Esophagus muscularis mucosa (tissue), 4 donors: ENCODE results near the gene GPC1. TPM values are rescaled to one million over a fixed set of nuclear protein-coding genes. Genes with fewer than 3 reads are reported as not detected.

Experiments used
- DNase-seq: peaks from one replicate; pipeline ENCODE4 v3.0.0-alpha.2; 2017; ENCODE audit errors: extremely low spot score
- H3K27ac ChIP-seq, 4 donors: fragments of 200-600 bp; sonication (generic); replicated peaks in 1 of 4; 1 replicate in 3 of 4; 2 replicates in 1 of 4; pipeline ENCODE4 v1.5.1; 2016 to 2019; ENCODE audit warnings: mild to moderate bottlenecking in 1 of 4
- H3K27me3 ChIP-seq, 4 donors: fragments of 200-600 bp; sonication (generic); one replicate each; pipeline versions ENCODE4 v1.5.1 to v1.6.0; 2016 to 2019
- H3K36me3 ChIP-seq, 4 donors: fragments of 200-600 bp; sonication (generic); one replicate each; pipeline ENCODE4 v1.5.1; 2016 to 2019
- H3K4me1 ChIP-seq, 4 donors: fragments of 200-600 bp; sonication (generic); one replicate each; pipeline ENCODE4 v1.5.1; 2016 to 2019
- H3K4me3 ChIP-seq, 4 donors: fragments of 200-600 bp; sonication (generic); 1 replicate in 2 of 4; 2 replicates in 2 of 4; pipeline ENCODE4 v1.5.1; 2016 to 2019; ENCODE audit warnings: mild to moderate bottlenecking in 4 of 4, moderate library complexity in 1 of 4
- H3K9me3 ChIP-seq, 4 donors: fragments of 200-600 bp; sonication (generic); 1 replicate in 3 of 4; 2 replicates in 1 of 4; pipeline ENCODE4 v1.5.1; 2016 to 2019
- CTCF ChIP-seq, 3 experiments: fragments of 200-600 bp in 2 of 3; fragments of 450-650 bp in 1 of 3; sonication (generic) in 2 of 3; IDR thresholded peaks; one replicate each; pipeline ENCODE4 v1.5.1; 2017 to 2019; ENCODE audit warnings: antibody characterized with exemption in 3 of 3, mild to moderate bottlenecking in 2 of 3, moderate library complexity in 1 of 3
- EP300 ChIP-seq: sonication (generic); formaldehyde crosslinking; IDR thresholded peaks from one replicate; pipeline ENCODE4 v1.6.1; 2017; ENCODE audit warnings: antibody characterized with exemption
- POLR2A ChIP-seq: fragments of 450-650 bp; IDR thresholded peaks from one replicate; pipeline ENCODE4 v1.6.1; 2017; ENCODE audit warnings: antibody characterized with exemption, moderate library complexity, mild to moderate bottlenecking, low read depth
- POLR2AphosphoS5 ChIP-seq, 2 donors: sonication (generic); formaldehyde crosslinking; IDR thresholded peaks; one replicate each; pipeline ENCODE4 v1.6.1; 2017; ENCODE audit warnings: antibody characterized with exemption in 2 of 2
- WGBS: methylation state at CpG from one replicate; pipeline ENCODE4 v1.1.5; 2018; 5-methylcytosine and 5-hydroxymethylcytosine counted together
- intact Hi-C: fragments of 100-400 bp; cut with DNase I; formaldehyde crosslinking; loops from one replicate; pipeline ENCODE4 v1.15.1; 2023
- total RNA-seq, 4 donors: library from RNA; depleted of rRNA; stranded (reverse); fragments of >200 nt; gene quantifications; one replicate each; pipeline versions ENCODE4 v1.1.0 to v1.2.1, GENCODE V29; 2016

Gene GPC1
- total RNA-seq, 4 donors from 2014 or later = 29.1 to 71.5 (median 41.8) TPM

- WGBS = 85% methylated on average over 17 of the region's 18 CpGs
- intact Hi-C loops = no loop called here
- H3K36me3 ChIP-seq = no peaks in the 10 kb centered on the region
- TF ChIP-seq POLR2AphosphoS5 (IDR thresholded peaks at IDR 0.05) (no peak), POLR2A (no peak), CTCF (IDR thresholded peaks at IDR 0.05) (no peak), EP300 (no peak)
- H3K27ac ChIP-seq = no peak overlapping the region
- H3K9me3 ChIP-seq = no peaks in the 10 kb centered on the region
- no peak for DNase-seq
- H3K4me1 ChIP-seq = no peaks in the 10 kb centered on the region
- peaks cover 0 to 19% (median 0%) of the 10 kb centered on the region in 4 donors for H3K27me3 ChIP-seq
- no peak overlapping the region for H3K4me3 ChIP-seq
Measured at GRCh38 chr2:240403396-240404104, 31.9 kb upstream of the GPC1 start.

- TF ChIP-seq POLR2A (no peak), EP300 (no peak), POLR2AphosphoS5 (IDR thresholded peaks at IDR 0.05) (no peak), CTCF (IDR thresholded peaks at IDR 0.05) (no peak)
- H3K9me3 ChIP-seq = no peaks in the 10 kb centered on the region
- peaks cover 0 to 19% (median 0%) of the 10 kb centered on the region in 4 donors for H3K27me3 ChIP-seq
- H3K4me1 ChIP-seq = no peaks in the 10 kb centered on the region
- no peak overlapping the region for H3K4me3 ChIP-seq
- 94% methylated on average over 18 of the region's 18 CpGs for WGBS
- H3K27ac ChIP-seq = no peak overlapping the region
- no peak for DNase-seq
- intact Hi-C loops = no loop called here
- no peaks in the 10 kb centered on the region for H3K36me3 ChIP-seq
Measured at GRCh38 chr2:240404174-240404852, 31.1 kb upstream of the GPC1 start.

- Histone ChIP-seq H3K27ac (no peak overlapping the region), H3K4me1 (no peaks in the 10 kb centered on the region), H3K4me3 (no peak overlapping the region), H3K36me3 (no peaks in the 10 kb centered on the region), H3K27me3 (peaks cover 0 to 19% (median 0%) of the 10 kb centered on the region in 4 donors), H3K9me3 (no peaks in the 10 kb centered on the region)
- no peak for DNase-seq
- 94% methylated on average over 15 of the region's 15 CpGs for WGBS
- TF ChIP-seq EP300 (no peak), POLR2A (no peak), CTCF (IDR thresholded peaks at IDR 0.05) (no peak), POLR2AphosphoS5 (IDR thresholded peaks at IDR 0.05) (no peak)
- intact Hi-C loops = no loop called here
Measured at GRCh38 chr2:240405133-240405532, 30.3 kb upstream of the GPC1 start.

GRCh38 chr2:240405684-240406313 is 29.7 kb upstream of the GPC1 start:
- TF ChIP-seq POLR2A (no peak), POLR2AphosphoS5 (IDR thresholded peaks at IDR 0.05) (no peak), EP300 (no peak), CTCF (IDR thresholded peaks at IDR 0.05) (no peak)
- 91% methylated on average over 4 of the region's 9 CpGs for WGBS
- no peak for DNase-seq
- Histone ChIP-seq H3K27ac (no peak overlapping the region), H3K4me1 (no peaks in the 10 kb centered on the region), H3K27me3 (peaks cover 0 to 16% (median 0%) of the 10 kb centered on the region in 4 donors), H3K4me3 (no peak overlapping the region), H3K36me3 (no peaks in the 10 kb centered on the region), H3K9me3 (no peaks in the 10 kb centered on the region)
- intact Hi-C loops = no loop called here
